Measurements from ENCODE around the gene NRXN3. TPM values are rescaled to one million over a fixed set of nuclear protein-coding genes. Genes with fewer than 3 reads are reported as not detected.

NRXN3 gene
- total and polyA plus RNA-seq, 2 experiments from 2014 or later = 0.08 to 0.11 TPM

DNA sequence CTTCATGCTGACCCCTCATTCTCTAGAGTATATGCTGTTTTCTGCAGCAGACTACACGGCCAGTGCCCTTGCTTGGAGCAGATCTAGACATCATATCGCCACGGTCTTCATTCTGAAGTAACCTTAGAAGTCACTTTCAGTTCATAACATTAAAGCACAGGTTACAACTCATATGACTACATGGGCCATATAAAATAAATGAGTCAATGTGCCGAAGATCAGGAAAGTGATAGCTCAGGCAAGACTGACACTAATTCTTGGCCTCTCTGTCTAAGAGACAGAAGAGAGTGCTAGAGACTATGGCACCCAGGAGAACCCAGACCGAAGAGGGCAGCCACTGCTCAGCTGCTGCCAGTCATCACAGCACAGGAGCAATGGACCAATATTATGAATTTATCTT lies 1431.4 kb downstream of the NRXN3 start:
- Histone ChIP-seq H3K9me2 (ENCODE audit: insufficient read depth) (no peaks in the 10 kb centered on the region), H4K20me1 (ENCODE audit: insufficient read depth) (no peaks in the 10 kb centered on the region), H3K4me1 (ENCODE audit: insufficient read depth) (peaks cover 6% of the 10 kb centered on the region; the same call in 1 of the 2 replicates), H3K79me2 (ENCODE audit: insufficient read depth) (no peaks in the 10 kb centered on the region), H3F3A (ENCODE audit: insufficient read depth) (no peaks in the 10 kb centered on the region), H3K27me3 (replicated peaks; ENCODE audit: insufficient read depth) (no peaks in the 10 kb centered on the region), H2AFZ (no peak overlapping the region), H3K27ac (no peak overlapping the region), H3K4me3 (no peak overlapping the region), H3K4me2 (ENCODE audit: unreplicated experiment) (no peak overlapping the region), H3K9me3 (ENCODE audit: low read depth) (no peaks in the 10 kb centered on the region), H3K9ac (no peak overlapping the region), H3K36me3 (ENCODE audit: low read depth) (no peaks in the 10 kb centered on the region)
- in situ Hi-C loops (cut with MboI) = no loop called here
- TF ChIP-seq EZH2 (IDR thresholded peaks at IDR 0.05; ENCODE audit: insufficient read depth, poor library complexity, severe bottlenecking) (no peak), EZH2phosphoT487 (IDR thresholded peaks at IDR 0.05; ENCODE audit: insufficient read depth, low read depth) (no peak)
- DNase-seq = no peak
- 27 to 33% methylated on average over 5 of the region's 5 CpGs for WGBS, 2 experiments (ENCODE audit: low coverage in 1 of 2, low lambda C conversion rate in 2 of 2, missing lambda C conversion rate in 2 of 2)

DNA sequence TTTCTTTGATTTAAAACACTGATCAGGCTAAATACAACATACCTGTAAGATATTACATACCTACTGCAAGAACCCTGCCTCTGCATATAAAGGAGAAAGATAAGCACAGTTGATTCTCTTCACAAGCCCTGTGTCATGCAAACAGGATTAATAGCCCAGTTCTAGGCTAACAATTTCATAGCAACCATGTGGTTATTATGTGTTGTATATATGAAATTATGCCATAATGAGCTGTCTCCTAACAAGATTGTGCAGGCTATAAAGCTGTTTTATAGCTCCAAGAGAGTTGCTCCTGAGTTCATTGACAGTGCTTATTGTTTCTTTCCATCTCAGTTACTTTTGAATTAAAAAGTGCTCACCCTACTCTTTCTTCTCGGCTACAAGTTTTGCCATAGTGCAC lies 1431.9 kb downstream of the NRXN3 start:
- 11 to 14% methylated on average over 1 of the region's 1 CpG for WGBS, 2 experiments (ENCODE audit: low coverage in 1 of 2, low lambda C conversion rate in 2 of 2, missing lambda C conversion rate in 2 of 2)
- no peak overlapping the region for H3K27ac ChIP-seq
- no peaks in the 10 kb centered on the region for H3K9me2 ChIP-seq (ENCODE audit: insufficient read depth)
- H3K9ac ChIP-seq = no peak overlapping the region
- no peaks in the 10 kb centered on the region for H3K79me2 ChIP-seq (ENCODE audit: insufficient read depth)
- peaks cover 6% of the 10 kb centered on the region; the same call in 1 of the 2 replicates for H3K4me1 ChIP-seq (ENCODE audit: insufficient read depth)
- no peaks in the 10 kb centered on the region for H3K36me3 ChIP-seq (ENCODE audit: low read depth)
- no peak overlapping the region for H2AFZ ChIP-seq
- H3K9me3 ChIP-seq (ENCODE audit: low read depth) = no peaks in the 10 kb centered on the region
- no peak for TF ChIP-seq EZH2 (IDR thresholded peaks at IDR 0.05; ENCODE audit: insufficient read depth, poor library complexity, severe bottlenecking)
- no peak for TF ChIP-seq EZH2phosphoT487 (IDR thresholded peaks at IDR 0.05; ENCODE audit: insufficient read depth, low read depth)
- H3K4me3 ChIP-seq = no peak overlapping the region
- H3K4me2 ChIP-seq (ENCODE audit: unreplicated experiment) = no peak overlapping the region
- no peaks in the 10 kb centered on the region for H3K27me3 ChIP-seq (replicated peaks; ENCODE audit: insufficient read depth)
- no peak for DNase-seq
- no peaks in the 10 kb centered on the region for H4K20me1 ChIP-seq (ENCODE audit: insufficient read depth)
- in situ Hi-C loops (cut with MboI) = no loop called here
- no peaks in the 10 kb centered on the region for H3F3A ChIP-seq (ENCODE audit: insufficient read depth)

DNA sequence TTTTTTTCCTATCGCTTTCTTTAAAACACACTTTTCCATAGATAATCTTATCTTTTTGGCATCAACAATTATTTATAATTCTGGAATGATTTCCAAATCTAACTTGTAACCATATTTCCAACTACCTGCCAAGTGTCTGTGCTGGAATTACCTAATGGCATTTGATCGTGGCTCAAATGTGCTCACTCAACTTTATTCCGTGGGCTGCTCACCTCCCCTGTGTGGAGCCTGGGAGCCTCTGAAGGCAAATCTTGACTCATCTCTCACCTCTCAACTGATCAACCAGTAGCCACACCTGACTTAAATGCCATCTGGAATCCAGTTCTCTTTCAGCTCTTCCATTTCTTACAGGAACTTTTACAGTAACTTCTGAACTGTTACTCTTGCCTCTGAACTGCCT lies 1432.6 kb downstream of the NRXN3 start:
- WGBS, 2 experiments (ENCODE audit: low coverage in 1 of 2, low lambda C conversion rate in 2 of 2, missing lambda C conversion rate in 2 of 2) = 49 to 50% methylated on average over 3 of the region's 3 CpGs
- no peak overlapping the region for H3K4me3 ChIP-seq
- no peak for TF ChIP-seq EZH2phosphoT487 (IDR thresholded peaks at IDR 0.05; ENCODE audit: insufficient read depth, low read depth)
- no peak for TF ChIP-seq EZH2 (IDR thresholded peaks at IDR 0.05; ENCODE audit: insufficient read depth, poor library complexity, severe bottlenecking)

DNA sequence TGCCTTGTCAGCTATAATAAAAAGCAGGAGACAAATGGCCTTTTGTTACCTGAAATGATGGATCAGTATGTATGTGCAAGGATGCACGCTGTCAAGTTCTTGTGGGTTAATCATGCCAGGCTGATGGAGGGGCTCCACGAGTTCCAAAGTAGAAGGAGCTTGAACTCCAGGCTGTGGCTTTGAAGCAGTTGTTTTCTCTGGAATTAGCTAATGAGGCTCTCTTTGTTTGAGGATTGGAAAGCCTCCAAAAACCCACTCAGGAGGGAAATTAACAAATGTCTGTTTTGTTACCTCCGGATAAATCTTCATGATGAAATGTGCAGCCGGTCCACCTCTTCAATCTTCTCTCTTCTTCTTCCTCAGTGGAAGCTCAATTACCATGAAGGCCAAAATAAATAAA lies 1435.7 kb downstream of the NRXN3 start:
- Histone ChIP-seq H3K9me2 (ENCODE audit: insufficient read depth) (no peaks in the 10 kb centered on the region), H3K9ac (no peak overlapping the region), H2AFZ (no peak overlapping the region), H3K9me3 (ENCODE audit: low read depth) (no peaks in the 10 kb centered on the region), H3K4me3 (no peak overlapping the region), H4K20me1 (ENCODE audit: insufficient read depth) (no peaks in the 10 kb centered on the region), H3F3A (ENCODE audit: insufficient read depth) (no peaks in the 10 kb centered on the region), H3K27ac (no peak overlapping the region), H3K79me2 (ENCODE audit: insufficient read depth) (no peaks in the 10 kb centered on the region), H3K4me2 (ENCODE audit: unreplicated experiment) (no peak overlapping the region), H3K4me1 (ENCODE audit: insufficient read depth) (no peaks in the 10 kb centered on the region), H3K27me3 (replicated peaks; ENCODE audit: insufficient read depth) (no peaks in the 10 kb centered on the region), H3K36me3 (ENCODE audit: low read depth) (no peaks in the 10 kb centered on the region)
- TF ChIP-seq EZH2phosphoT487 (IDR thresholded peaks at IDR 0.05; ENCODE audit: insufficient read depth, low read depth) = no peak
- no peak for TF ChIP-seq EZH2 (IDR thresholded peaks at IDR 0.05; ENCODE audit: insufficient read depth, poor library complexity, severe bottlenecking)
- in situ Hi-C loops (cut with MboI) = no loop called here
- DNase-seq = no peak
- 20 to 21% methylated on average over 4 of the region's 4 CpGs for WGBS, 2 experiments (ENCODE audit: low coverage in 1 of 2, low lambda C conversion rate in 2 of 2, missing lambda C conversion rate in 2 of 2)

More for the DNA sequence above, 1432.6 kb downstream of the NRXN3 start:
- no peaks in the 10 kb centered on the region for H3K9me2 ChIP-seq (ENCODE audit: insufficient read depth)
- H3K27ac ChIP-seq = no peak overlapping the region
- in situ Hi-C loops (cut with MboI) = no loop called here
- H3K4me1 ChIP-seq (ENCODE audit: insufficient read depth) = peaks cover 6% of the 10 kb centered on the region; the same call in 1 of the 2 replicates
- H3K9me3 ChIP-seq (ENCODE audit: low read depth) = no peaks in the 10 kb centered on the region
- no peak for DNase-seq
- H4K20me1 ChIP-seq (ENCODE audit: insufficient read depth) = no peaks in the 10 kb centered on the region
- H3F3A ChIP-seq (ENCODE audit: insufficient read depth) = no peaks in the 10 kb centered on the region
- no peak overlapping the region for H2AFZ ChIP-seq
- H3K36me3 ChIP-seq (ENCODE audit: low read depth) = no peaks in the 10 kb centered on the region
- H3K79me2 ChIP-seq (ENCODE audit: insufficient read depth) = no peaks in the 10 kb centered on the region
- no peak overlapping the region for H3K9ac ChIP-seq
- no peaks in the 10 kb centered on the region for H3K27me3 ChIP-seq (replicated peaks; ENCODE audit: insufficient read depth)
- no peak overlapping the region for H3K4me2 ChIP-seq (ENCODE audit: unreplicated experiment)

DNA sequence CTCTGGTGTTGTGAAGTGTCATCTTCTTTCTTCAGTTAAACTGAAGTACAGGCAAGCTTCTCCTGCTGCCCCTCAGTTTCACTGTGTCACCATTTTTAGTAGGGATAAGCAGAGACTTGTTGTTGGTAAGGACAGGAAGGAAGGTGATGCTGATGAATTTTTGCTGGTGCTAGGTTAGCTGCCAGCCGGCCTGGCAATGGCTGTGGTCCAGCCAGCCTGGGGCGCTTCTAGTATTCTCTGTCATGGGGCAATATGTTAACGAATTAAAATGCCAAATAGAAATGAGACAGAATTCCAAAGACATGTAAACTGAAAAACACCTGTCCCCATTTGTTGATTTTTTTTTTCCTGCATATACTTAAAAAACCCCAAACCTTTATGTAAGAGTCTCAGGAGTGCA lies 1438.3 kb downstream of the NRXN3 start:
- Histone ChIP-seq H3K4me2 (ENCODE audit: unreplicated experiment) (no peak overlapping the region), H3K36me3 (ENCODE audit: low read depth) (no peaks in the 10 kb centered on the region), H3K9ac (no peak overlapping the region), H3K4me3 (no peak overlapping the region), H3K9me2 (ENCODE audit: insufficient read depth) (no peaks in the 10 kb centered on the region), H3F3A (ENCODE audit: insufficient read depth) (no peaks in the 10 kb centered on the region), H3K79me2 (ENCODE audit: insufficient read depth) (no peaks in the 10 kb centered on the region), H3K4me1 (ENCODE audit: insufficient read depth) (no peaks in the 10 kb centered on the region), H3K27me3 (replicated peaks; ENCODE audit: insufficient read depth) (no peaks in the 10 kb centered on the region), H3K27ac (no peak overlapping the region), H4K20me1 (ENCODE audit: insufficient read depth) (no peaks in the 10 kb centered on the region), H2AFZ (no peak overlapping the region), H3K9me3 (ENCODE audit: low read depth) (no peaks in the 10 kb centered on the region)
- 21 to 27% methylated on average over 3 of the region's 3 CpGs for WGBS, 2 experiments (ENCODE audit: low coverage in 1 of 2, low lambda C conversion rate in 2 of 2, missing lambda C conversion rate in 2 of 2)
- in situ Hi-C loops (cut with MboI) = no loop called here
- TF ChIP-seq EZH2phosphoT487 (IDR thresholded peaks at IDR 0.05; ENCODE audit: insufficient read depth, low read depth) (no peak), EZH2 (IDR thresholded peaks at IDR 0.05; ENCODE audit: insufficient read depth, poor library complexity, severe bottlenecking) (no peak)
- no peak for DNase-seq
